GM21367 (cell line): Measurements from ENCODE around the gene ZNF451.
A peak's percentile ranks its signal among the peaks of the same experiment; 100 is the strongest.
"Not testable (repeated sequence)": the region's sequence is repeated elsewhere in the genome, so short reads cannot be mapped to it uniquely, and the experiment has no call there.

ENCODE experiments used
- ATAC-seq: cut with Tn5 transposase; IDR thresholded peaks from one replicate; pipeline ENCODE4 v1.9.1; 2021; ENCODE audit not compliant: unreplicated experiment

The ZNF451 gene

DNA sequence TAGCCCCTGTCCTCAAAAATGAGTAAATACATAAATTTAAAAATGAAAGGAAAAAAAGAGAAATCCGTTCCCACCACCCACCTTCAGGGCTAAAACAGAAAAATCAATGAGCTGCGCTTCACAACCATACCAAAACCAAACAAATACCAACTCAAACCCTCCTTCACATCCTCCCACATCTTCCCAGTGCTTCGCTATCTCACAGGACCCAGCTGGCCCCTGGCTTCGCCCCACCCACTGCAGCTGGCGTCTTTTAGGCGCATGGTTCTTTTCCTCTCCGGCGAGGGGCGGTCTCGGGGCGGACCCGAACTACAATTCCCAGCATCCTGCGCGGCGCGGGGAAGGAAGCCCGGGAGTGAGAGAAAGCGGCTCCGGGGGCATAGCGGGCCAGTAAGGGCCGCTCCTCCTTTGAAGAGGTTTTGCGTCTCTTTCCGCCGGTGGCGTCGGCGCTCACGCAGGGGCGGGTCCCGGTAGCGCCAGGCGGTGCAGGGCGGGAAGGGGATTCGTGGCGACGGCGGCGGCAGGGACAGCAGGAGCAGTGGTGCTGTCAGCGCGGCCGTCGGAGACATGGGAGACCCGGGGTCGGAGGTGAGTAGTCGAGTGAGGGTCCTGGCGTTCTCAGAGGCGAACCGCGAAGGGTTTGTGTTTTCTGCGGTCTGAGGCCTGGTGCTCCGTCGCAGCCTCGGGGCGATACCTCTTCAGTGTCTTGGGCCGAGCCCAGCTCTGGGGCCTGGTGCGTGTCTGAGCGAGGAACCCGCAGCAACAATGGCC, at the start of gene ZNF451:
TSS of gene ZNF451 (plus strand) at position 502 of the 771 bp plus-strand sequence. CDS start at position 568, 66 bp downstream.
- ATAC-seq = peak; percentile 90

DNA sequence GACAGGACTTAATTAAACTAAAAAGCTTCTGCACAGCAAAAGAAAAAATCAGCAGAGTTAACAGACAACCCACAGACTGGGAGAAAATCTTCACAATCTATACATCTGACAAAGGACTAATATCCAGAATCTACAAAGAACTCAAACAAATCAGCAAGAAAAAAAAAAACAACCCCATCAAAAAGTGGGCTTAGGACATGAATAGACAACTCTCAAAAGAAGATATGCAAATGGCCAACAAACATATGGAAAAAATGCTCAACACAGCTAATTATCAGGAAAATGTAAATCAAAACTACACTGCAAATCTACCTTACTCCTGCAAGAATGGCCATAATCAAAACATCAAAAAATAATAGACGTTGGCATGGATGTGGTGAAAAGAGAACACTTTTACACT, 45.9 kb upstream of the ZNF451 start:
- ATAC-seq = not testable (repeated sequence)

- no peak for ATAC-seq
Measured at GRCh38 chr6:57044568-57044967, 45.4 kb upstream of the ZNF451 start.

DNA sequence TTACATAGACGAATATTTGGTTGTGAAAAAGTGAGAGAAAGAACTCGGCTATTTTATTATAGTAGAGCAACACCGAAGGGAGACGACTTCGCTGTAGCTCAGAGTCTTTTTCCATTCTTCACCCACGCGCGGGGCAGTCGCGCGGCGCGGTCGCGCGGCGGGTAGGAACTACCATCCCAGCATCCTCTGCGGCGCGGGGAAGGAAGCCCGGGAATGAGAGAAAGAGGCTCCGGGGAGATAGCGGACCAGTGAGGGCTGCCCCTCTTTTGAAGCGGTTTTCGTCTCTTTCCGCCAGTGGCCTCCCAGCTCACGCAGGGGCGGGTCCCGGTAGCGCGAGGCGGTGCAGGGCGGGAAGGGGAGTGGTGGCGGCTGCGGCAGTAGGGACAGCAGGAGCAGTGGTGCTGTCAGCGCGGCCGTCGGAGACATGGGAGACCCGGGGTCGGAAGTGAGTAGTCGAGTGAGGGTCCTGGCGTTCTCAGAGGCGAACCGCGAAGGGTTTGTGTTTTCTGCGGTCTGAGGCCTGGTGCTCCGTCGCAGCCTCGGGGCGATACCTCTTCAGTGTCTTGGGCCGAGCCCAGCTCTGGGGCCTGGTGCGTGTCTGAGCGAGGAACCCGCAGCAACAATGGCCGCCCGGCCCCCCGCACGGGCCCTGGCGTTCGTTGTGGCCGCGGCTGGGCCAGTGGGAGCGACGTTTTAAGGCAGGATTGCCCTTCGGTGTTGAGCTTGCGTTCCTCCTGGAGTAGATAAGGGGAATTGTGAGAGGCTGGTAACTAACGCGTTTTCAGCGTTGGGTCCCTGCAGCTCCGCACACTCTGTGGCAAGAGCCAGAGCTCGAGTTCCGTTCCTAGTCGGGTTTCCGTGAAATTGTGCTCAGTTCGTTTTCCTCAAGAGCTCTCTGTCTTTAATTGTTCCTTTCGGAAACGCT, 43.4 kb upstream of the ZNF451 start, which contains the start of gene KIAA1586:
TSS of gene KIAA1586 (plus strand) at position 362 of the 925 bp plus-strand sequence. CDS start at position 425, 63 bp downstream.
- ATAC-seq = peak; percentile 98

- peak; percentile 13 for ATAC-seq
Measured at GRCh38 chr6:57047257-57047585, 42.8 kb upstream of the ZNF451 start.

GRCh38 chr6:57047859-57048258, 42.1 kb upstream of the ZNF451 start:
- not testable (repeated sequence) for ATAC-seq

DNA sequence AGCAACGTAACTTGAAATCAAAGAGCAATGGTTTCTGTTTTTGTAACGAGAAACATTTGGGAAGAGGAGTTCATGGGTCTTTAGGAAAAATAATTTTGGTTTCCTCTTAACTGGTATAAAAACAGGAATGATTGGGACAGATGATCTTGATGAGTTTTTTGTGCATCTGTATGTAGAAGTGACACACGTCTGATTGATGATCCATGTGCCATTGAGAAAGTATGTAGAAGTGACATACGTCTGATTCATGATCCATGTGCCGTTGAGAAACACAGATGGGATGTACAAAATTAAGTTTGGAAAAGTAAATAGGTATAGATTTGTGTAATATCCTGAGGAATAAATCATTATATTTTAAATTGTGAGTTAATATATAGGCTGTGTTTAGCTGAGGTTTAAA, 41.4 kb upstream of the ZNF451 start:
- ATAC-seq = no peak

- ATAC-seq = no peak
Measured at GRCh38 chr6:57063847-57064246, 26.1 kb upstream of the ZNF451 start.

DNA sequence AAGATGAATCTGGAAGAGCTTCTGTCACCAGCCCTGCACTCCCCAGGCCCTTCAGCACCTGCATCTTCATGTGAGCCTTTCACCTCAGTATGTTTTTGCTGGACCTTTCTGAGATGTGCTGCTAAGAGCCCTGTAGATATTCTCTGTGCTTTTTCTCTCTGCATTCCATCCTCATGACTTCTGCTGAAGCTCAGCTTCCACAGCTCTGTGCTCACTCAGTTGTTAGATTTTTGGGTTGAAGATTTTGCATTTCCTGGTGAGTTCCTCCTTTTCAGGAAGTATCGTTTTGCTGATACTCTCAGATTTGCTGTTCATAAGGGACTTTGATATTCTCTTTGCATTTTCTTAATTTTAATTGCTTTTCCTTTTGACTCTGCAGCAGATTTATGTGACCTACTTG, 25.2 kb upstream of the ZNF451 start:
- ATAC-seq = no peak

- ATAC-seq = no peak
Measured at GRCh38 chr6:57068061-57068460, 21.9 kb upstream of the ZNF451 start.

DNA sequence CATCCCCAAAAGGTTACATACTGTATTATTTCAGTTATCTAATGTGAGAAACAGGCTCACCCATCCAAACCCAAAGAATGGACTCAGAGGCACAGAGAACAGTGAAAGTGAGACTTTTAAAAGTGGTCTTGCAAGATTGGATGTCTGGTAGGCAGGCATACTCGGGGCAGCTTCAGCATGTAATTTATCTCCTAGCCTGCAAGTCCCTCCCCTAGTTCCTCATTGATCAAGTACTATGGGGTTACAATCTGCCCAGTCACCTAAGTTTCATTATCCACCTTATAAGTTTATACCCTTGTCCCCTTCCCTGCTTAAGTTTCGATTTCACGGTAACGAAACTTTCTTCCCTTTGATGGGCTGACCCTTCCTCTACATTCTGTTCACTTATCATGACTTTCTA, 20.8 kb upstream of the ZNF451 start:
- no peak for ATAC-seq

- no peak for ATAC-seq
Measured at GRCh38 chr6:57069920-57070331, 20.1 kb upstream of the ZNF451 start.

DNA sequence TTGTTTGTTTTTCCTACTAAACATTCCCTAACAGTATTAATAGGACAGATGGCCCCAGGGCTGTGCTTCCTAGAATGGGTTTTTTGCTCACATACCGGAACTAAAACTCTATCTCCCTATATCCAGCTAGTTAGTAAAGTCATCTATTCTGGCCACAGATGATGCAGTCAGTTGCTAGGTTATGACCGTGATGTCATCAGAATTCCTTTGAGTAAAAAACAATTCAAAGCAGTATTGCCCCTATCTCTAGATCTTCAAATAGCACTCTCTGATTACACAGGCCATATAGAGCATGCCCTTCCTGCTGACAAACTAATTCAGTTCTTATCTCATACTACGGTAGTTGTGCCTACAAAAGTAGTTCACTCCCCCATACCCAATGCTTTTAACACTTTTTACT, 17.9 kb upstream of the ZNF451 start:
- no peak for ATAC-seq

DNA sequence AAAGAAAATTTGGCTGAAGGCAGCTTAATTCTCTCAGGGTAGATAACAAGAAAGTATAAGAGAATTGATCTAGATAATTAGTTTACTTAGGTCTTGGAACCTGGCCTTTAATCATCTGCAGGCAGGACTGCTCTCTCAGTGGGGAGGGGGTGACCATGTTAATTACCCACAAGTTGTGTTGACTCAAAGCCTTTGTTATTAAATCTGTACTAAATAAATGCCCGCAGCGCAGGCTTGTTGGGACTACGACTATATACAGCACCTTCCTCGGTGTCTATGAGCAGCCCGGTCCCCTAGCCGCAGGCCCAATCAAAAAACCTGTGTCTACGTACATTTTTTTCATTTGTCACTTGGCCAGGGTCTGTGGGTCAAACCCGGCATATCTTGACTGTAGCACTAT, 15.6 kb upstream of the ZNF451 start:
- no peak for ATAC-seq

GRCh38 chr6:57075092-57075491, 14.9 kb upstream of the ZNF451 start:
- ATAC-seq = no peak

DNA sequence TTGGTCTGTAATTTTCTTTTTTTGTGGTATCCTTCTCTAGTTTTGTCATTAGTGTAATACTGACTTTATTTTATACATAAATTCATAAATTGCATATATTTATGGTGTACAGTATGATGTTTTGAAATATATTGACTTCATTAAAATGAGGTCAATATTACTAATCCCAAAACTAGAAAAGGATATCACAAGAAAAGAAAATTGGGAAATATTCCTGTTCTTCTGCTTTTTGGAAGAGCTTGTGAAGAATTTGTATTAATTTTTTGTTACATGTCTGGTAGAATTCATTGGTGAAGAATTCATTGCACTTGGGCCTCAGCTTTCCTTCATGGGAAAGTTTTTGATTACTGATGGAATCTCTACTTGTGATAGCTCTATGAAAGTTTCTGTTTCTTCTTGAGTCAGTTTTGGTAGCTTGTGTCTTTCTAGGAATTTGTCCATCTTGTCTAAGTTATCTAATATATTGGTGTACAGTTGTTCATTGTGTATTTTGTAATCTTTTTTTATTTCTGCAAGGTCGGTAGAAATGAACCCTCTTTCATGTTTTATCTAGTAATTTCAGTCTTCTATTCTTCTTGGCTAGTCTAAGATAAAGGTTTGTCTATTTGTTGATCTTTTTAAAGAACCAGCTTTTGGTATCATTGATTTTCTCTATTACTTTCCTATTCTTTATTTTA, 11.3 kb upstream of the ZNF451 start:
- no peak for ATAC-seq

GRCh38 chr6:57085471-57085870, 4.5 kb upstream of the ZNF451 start:
- no peak for ATAC-seq

GRCh38 chr6:57086843-57087242, 3.1 kb upstream of the ZNF451 start:
- ATAC-seq = no peak

DNA sequence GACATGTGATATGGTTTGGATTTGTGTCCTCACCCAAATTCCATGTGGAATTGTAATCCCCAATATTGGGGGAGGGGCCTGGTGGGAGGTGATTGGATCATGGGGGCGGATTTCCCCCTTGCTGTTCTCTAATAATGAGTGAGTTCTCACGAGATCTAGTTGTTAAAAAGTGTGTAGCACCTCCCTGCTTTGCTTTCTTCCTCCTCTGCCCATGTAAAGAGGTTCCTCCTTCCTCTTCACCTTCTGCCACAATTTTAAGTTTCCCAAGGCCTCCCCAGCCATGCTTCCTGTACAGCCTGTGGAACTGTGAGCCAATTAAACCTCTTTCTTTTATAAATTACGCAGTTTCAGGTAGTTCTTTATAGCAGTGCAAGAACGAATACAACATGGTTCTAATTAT, 2.1 kb upstream of the ZNF451 start:
- no peak for ATAC-seq

DNA sequence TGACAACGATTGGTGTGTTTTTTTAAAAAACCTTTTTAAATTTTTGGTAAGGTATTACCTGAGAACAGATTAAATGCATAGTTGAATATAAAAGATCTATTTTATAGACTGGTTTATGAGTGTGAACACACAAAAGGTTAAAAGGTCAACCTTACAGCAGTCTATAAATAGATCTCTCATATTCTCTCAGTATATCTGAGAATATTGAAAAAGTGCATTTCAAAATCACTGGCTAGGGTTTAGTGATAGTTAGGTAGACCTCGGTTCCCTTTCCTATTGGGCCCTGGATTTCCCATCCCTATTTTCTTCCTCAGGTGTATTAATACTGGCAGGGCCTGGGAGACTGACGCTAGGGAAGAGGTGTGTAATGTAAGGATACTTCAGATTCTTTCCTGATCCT, 723 bp upstream of the ZNF451 start:
- ATAC-seq = no peak

DNA sequence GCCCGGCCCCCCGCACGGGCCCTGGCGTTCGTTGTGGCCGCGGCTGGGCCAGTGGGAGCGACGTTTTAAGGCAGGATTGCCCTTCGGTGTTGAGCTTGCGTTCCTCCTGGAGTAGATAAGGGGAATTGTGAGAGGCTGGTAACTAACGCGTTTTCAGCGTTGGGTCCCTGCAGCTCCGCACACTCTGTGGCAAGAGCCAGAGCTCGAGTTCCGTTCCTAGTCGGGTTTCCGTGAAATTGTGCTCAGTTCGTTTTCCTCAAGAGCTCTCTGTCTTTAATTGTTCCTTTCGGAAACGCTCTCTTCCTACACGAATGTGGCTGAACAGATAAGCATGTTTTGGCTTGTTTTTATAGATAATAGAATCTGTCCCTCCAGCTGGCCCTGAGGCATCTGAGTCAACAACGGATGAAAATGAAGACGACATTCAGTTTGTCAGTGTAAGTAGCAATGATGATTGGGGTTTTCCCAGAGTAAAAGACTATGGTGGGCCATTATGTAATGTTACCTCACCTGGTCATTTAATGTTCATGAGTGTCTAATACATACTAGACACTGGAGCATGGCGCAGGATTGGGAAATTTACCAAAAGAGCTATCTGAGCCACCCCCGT, 575 bp downstream of the ZNF451 start:
- ATAC-seq = peak; percentile 6
